ENCODE results near the gene DKK1. TPM values are rescaled to one million over a fixed set of nuclear protein-coding genes. Genes with fewer than 3 reads are reported as not detected.

DKK1 gene
- total and polyA plus RNA-seq, 4 donors, result 0.08 to 1.1 (median 0.20) TPM; not detected in 1

DNA sequence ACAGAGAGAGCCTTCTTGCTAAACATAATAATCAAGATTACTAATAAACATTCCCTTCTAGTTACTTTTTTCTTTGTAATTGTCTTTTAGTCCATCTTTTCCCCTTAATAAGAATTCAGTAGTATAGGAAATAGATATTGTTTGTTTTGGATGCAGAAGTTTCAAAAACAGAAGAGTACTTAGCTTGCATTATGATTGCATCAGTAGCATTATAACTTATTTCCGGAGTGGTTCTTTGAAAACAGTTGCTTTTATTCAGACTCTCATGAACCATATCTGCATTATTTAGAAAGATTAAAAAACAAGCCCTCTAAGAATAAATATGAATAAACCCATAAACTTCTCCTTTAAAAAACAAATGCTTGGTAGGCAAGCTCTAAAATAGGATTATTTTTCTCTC lies 34.0 kb upstream of the DKK1 start:
- H3K27ac ChIP-seq (ENCODE audit: low read depth in 1 of 2, low read length in 2 of 2), result no peak overlapping the region
- H3K36me3 ChIP-seq (ENCODE audit: control insufficient read depth in 4 of 4, insufficient read depth in 3 of 4, low read depth in 1 of 4, low read length in 3 of 4), result no peaks in the 10 kb centered on the region
- no peak overlapping the region for H3K9ac ChIP-seq (ENCODE audit: low read depth in 1 of 2, low read length in 2 of 2)
- H3K9me3 ChIP-seq (ENCODE audit: control insufficient read depth in 4 of 4, low read length in 3 of 4), result no peaks in the 10 kb centered on the region
- no peaks in the 10 kb centered on the region for H3K4me1 ChIP-seq (ENCODE audit: control insufficient read depth in 4 of 4, insufficient read depth in 4 of 4, low read length in 3 of 4)
- no peak for TF ChIP-seq FOXA1 (IDR thresholded peaks at IDR 0.05)
- TF ChIP-seq YY1 (IDR thresholded peaks at IDR 0.05), result no peak
- TF ChIP-seq ATF3 (IDR thresholded peaks at IDR 0.05), result no peak
- no peak for TF ChIP-seq GABPA (IDR thresholded peaks at IDR 0.05 in 1 of 2, conservative IDR thresholded peaks at IDR 0.05 in 1 of 2)
- TF ChIP-seq NR2F2 (IDR thresholded peaks at IDR 0.05), result no peak
- TF ChIP-seq, protein P1, sequence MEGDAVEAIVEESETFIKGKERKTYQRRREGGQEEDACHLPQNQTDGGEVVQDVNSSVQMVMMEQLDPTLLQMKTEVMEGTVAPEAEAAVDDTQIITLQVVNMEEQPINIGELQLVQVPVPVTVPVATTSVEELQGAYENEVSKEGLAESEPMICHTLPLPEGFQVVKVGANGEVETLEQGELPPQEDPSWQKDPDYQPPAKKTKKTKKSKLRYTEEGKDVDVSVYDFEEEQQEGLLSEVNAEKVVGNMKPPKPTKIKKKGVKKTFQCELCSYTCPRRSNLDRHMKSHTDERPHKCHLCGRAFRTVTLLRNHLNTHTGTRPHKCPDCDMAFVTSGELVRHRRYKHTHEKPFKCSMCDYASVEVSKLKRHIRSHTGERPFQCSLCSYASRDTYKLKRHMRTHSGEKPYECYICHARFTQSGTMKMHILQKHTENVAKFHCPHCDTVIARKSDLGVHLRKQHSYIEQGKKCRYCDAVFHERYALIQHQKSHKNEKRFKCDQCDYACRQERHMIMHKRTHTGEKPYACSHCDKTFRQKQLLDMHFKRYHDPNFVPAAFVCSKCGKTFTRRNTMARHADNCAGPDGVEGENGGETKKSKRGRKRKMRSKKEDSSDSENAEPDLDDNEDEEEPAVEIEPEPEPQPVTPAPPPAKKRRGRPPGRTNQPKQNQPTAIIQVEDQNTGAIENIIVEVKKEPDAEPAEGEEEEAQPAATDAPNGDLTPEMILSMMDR (IDR thresholded peaks at IDR 0.05; ENCODE audit: low read depth, low read length, missing input control), result no peak
- TF ChIP-seq MAX (IDR thresholded peaks at IDR 0.05), result no peak
- no peak for TF ChIP-seq HNF4A (conservative IDR thresholded peaks at IDR 0.05)
- no peak for TF ChIP-seq TAF1 (conservative IDR thresholded peaks at IDR 0.05)
- TF ChIP-seq, protein P2, sequence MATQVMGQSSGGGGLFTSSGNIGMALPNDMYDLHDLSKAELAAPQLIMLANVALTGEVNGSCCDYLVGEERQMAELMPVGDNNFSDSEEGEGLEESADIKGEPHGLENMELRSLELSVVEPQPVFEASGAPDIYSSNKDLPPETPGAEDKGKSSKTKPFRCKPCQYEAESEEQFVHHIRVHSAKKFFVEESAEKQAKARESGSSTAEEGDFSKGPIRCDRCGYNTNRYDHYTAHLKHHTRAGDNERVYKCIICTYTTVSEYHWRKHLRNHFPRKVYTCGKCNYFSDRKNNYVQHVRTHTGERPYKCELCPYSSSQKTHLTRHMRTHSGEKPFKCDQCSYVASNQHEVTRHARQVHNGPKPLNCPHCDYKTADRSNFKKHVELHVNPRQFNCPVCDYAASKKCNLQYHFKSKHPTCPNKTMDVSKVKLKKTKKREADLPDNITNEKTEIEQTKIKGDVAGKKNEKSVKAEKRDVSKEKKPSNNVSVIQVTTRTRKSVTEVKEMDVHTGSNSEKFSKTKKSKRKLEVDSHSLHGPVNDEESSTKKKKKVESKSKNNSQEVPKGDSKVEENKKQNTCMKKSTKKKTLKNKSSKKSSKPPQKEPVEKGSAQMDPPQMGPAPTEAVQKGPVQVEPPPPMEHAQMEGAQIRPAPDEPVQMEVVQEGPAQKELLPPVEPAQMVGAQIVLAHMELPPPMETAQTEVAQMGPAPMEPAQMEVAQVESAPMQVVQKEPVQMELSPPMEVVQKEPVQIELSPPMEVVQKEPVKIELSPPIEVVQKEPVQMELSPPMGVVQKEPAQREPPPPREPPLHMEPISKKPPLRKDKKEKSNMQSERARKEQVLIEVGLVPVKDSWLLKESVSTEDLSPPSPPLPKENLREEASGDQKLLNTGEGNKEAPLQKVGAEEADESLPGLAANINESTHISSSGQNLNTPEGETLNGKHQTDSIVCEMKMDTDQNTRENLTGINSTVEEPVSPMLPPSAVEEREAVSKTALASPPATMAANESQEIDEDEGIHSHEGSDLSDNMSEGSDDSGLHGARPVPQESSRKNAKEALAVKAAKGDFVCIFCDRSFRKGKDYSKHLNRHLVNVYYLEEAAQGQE (IDR thresholded peaks at IDR 0.05), result no peak
- TF ChIP-seq SP1 (IDR thresholded peaks at IDR 0.05), result no peak
- TF ChIP-seq, protein P3, sequence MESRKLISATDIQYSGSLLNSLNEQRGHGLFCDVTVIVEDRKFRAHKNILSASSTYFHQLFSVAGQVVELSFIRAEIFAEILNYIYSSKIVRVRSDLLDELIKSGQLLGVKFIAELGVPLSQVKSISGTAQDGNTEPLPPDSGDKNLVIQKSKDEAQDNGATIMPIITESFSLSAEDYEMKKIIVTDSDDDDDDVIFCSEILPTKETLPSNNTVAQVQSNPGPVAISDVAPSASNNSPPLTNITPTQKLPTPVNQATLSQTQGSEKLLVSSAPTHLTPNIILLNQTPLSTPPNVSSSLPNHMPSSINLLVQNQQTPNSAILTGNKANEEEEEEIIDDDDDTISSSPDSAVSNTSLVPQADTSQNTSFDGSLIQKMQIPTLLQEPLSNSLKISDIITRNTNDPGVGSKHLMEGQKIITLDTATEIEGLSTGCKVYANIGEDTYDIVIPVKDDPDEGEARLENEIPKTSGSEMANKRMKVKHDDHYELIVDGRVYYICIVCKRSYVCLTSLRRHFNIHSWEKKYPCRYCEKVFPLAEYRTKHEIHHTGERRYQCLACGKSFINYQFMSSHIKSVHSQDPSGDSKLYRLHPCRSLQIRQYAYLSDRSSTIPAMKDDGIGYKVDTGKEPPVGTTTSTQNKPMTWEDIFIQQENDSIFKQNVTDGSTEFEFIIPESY (IDR thresholded peaks at IDR 0.05), result no peak
- TF ChIP-seq EGR1 (IDR thresholded peaks at IDR 0.05; ENCODE audit: low read depth in 2 of 2), result no peak
- no peak for DNase-seq (ENCODE audit: low spot score)
- H3K4me3 ChIP-seq (ENCODE audit: low read depth in 1 of 3, low read length in 3 of 3), result no peak overlapping the region
- 77% methylated on average over 1 of the region's 1 CpG for WGBS
- no peaks in the 10 kb centered on the region for H3K27me3 ChIP-seq (ENCODE audit: control insufficient read depth in 4 of 4, insufficient read depth in 4 of 4, low read length in 3 of 4)

DNA sequence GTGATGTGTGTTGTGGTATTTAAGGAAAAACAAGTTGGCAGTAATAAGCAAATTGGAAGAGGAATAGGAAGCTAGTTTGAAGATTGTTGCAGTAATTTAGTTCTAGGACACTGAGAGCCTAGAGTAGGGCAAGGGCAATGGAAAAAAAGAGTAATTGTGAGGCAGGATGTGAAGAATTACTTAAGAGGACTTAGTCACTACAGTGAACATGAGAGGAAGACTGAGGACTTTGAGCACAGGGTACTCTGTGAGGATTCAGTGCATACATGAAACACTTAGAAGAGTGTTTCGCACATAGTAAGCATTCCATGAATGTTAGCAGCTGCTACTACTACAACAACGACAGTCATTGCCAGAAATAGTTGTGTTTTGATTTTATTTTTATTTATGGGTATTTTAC lies 30.9 kb upstream of the DKK1 start:
- Histone ChIP-seq H3K9me3 (ENCODE audit: control insufficient read depth in 4 of 4, low read length in 3 of 4) (no peaks in the 10 kb centered on the region), H3K9ac (ENCODE audit: low read depth in 1 of 2, low read length in 2 of 2) (no peak overlapping the region), H3K36me3 (ENCODE audit: control insufficient read depth in 4 of 4, insufficient read depth in 3 of 4, low read depth in 1 of 4, low read length in 3 of 4) (no peaks in the 10 kb centered on the region), H3K4me1 (ENCODE audit: control insufficient read depth in 4 of 4, insufficient read depth in 4 of 4, low read length in 3 of 4) (no peaks in the 10 kb centered on the region), H3K4me3 (ENCODE audit: low read depth in 1 of 3, low read length in 3 of 3) (no peak overlapping the region), H3K27me3 (ENCODE audit: control insufficient read depth in 4 of 4, insufficient read depth in 4 of 4, low read length in 3 of 4) (peaks cover 0 to 7% (median 0%) of the 10 kb centered on the region in 4 donors), H3K27ac (ENCODE audit: low read depth in 1 of 2, low read length in 2 of 2) (no peak overlapping the region)
- 73% methylated on average over 2 of the region's 2 CpGs for WGBS
- no peak for DNase-seq (ENCODE audit: low spot score)
- no peak for TF ChIP-seq HNF4G (IDR thresholded peaks at IDR 0.05)
- no peak for TF ChIP-seq EGR1 (IDR thresholded peaks at IDR 0.05; ENCODE audit: low read depth in 2 of 2)
- TF ChIP-seq FOXA1 (IDR thresholded peaks at IDR 0.05), result no peak
- TF ChIP-seq RAD21 (IDR thresholded peaks at IDR 0.05), result no peak
- no peak for TF ChIP-seq JUND (IDR thresholded peaks at IDR 0.05)
- TF ChIP-seq, protein P3 (IDR thresholded peaks at IDR 0.05), result no peak
- no peak for TF ChIP-seq FOXA2 (IDR thresholded peaks at IDR 0.05)
- no peak for TF ChIP-seq GABPA (IDR thresholded peaks at IDR 0.05 in 1 of 2, conservative IDR thresholded peaks at IDR 0.05 in 1 of 2)
- no peak for TF ChIP-seq NR2F2 (IDR thresholded peaks at IDR 0.05)
